Gastrocnemius medialis (tissue), 4 donors: ENCODE results near the gene LCN2.

ENCODE experiments used
- POLR2A ChIP-seq, 2 donors: fragments of 450-650 bp; IDR thresholded peaks; one replicate each; pipeline ENCODE4 v1.6.1; 2017; ENCODE audit warnings: antibody characterized with exemption in 2 of 2, mild to moderate bottlenecking in 2 of 2, moderate library complexity in 2 of 2
- TF ChIP-seq, protein P1 (sequence below), 5 experiments: fragments of 450-650 bp in 3 of 5; fragments of 200-600 bp in 2 of 5; sonication (generic) in 2 of 5; IDR thresholded peaks in 4 of 5; conservative IDR thresholded peaks in 1 of 5; 1 replicate in 4 of 5; 2 replicates in 1 of 5; pipeline ENCODE4 v1.5.1; 2016 to 2019; ENCODE audit warnings: antibody characterized with exemption in 5 of 5, mild to moderate bottlenecking in 3 of 5, moderate library complexity in 3 of 5

DNA sequence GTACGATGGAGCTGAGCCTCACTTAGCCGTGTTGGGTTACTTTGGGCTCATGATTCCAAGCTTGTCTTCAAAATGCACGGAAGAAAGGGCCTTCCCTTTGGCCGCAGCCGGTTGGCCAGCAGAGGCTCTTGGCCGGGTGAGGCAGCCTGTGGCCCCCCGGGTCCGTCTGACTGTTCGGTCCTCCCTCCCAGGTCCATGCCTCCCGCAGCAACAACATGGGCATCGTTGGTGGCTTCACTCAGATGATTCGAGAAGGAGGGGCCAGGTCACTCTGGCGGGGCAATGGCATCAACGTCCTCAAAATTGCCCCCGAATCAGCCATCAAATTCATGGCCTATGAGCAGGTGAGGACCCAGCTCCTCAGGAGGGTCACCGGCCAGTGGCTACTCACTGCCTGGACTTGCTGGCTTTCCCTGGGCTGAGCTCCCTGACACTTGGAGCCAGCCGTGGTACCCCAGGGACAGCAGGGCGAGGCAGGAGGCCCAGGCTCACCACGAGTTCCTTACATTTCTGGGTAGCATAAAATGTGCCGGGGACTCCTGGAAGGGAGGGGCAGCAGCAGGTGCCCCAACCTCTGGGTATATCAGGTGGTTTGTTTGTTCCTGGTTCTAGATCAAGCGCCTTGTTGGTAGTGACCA lies 43.6 kb upstream of the LCN2 start:
- TF ChIP-seq, protein P1, sequence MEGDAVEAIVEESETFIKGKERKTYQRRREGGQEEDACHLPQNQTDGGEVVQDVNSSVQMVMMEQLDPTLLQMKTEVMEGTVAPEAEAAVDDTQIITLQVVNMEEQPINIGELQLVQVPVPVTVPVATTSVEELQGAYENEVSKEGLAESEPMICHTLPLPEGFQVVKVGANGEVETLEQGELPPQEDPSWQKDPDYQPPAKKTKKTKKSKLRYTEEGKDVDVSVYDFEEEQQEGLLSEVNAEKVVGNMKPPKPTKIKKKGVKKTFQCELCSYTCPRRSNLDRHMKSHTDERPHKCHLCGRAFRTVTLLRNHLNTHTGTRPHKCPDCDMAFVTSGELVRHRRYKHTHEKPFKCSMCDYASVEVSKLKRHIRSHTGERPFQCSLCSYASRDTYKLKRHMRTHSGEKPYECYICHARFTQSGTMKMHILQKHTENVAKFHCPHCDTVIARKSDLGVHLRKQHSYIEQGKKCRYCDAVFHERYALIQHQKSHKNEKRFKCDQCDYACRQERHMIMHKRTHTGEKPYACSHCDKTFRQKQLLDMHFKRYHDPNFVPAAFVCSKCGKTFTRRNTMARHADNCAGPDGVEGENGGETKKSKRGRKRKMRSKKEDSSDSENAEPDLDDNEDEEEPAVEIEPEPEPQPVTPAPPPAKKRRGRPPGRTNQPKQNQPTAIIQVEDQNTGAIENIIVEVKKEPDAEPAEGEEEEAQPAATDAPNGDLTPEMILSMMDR (IDR thresholded peaks at IDR 0.05 in 4 of 5, conservative IDR thresholded peaks at IDR 0.05 in 1 of 5) = no peak
- TF ChIP-seq POLR2A (IDR thresholded peaks at IDR 0.05) = no peak
